H1 (cell line): ENCODE data around the gene TTBK1. TPM values are rescaled to one million over a fixed set of nuclear protein-coding genes. Genes with fewer than 3 reads are reported as not detected.
A peak's percentile ranks its signal among the peaks of the same experiment; 100 is the strongest.

Experiments
- CTCF ChIA-PET: fragments of 300-600 bp; sonication (Branson Sonifier 250); formaldehyde crosslinking; loops from one replicate; lab custom pipeline; 2021; ENCODE audit not compliant: partially characterized antibody; lab: Charles Lee
- POLR2A ChIA-PET: fragments of 300-600 bp; sonication (Branson Sonifier 250); formaldehyde crosslinking; loops from one replicate; lab custom pipeline; 2021; ENCODE audit warnings: inconsistent platforms; ENCODE audit not compliant: partially characterized antibody; lab: Charles Lee
- DNase-seq, 2 experiments: peaks; one replicate each; pipeline versions ENCODE4 v3.0.0 to v3.0.0-alpha.2; 2010 to 2022; ENCODE audit warnings: low spot score in 2 of 2, low read depth in 1 of 2, mixed read lengths in 1 of 2
- FAIRE-seq: peaks from 2 replicates; lab custom pipeline; 2011; peaks lifted over from hg19 to GRCh38; lab: Jason Lieb, UNC
- H2AFZ ChIP-seq: 2 replicates; pipeline ENCODE4 v1.8.1; 2012; ENCODE audit warnings: low read length, inconsistent platforms
- H2AK5ac ChIP-seq: 2 replicates; pipeline ENCODE4 v1.6.1; 2013; ENCODE audit warnings: low read depth, low read length
- H2BK120ac ChIP-seq: replicated peaks from 2 replicates; pipeline ENCODE3; 2013; ENCODE audit warnings: low read depth, low read length, inconsistent platforms
- H2BK12ac ChIP-seq: 2 replicates; pipeline ENCODE4 v1.6.1; 2013; ENCODE audit warnings: low read depth, low read length
- H2BK15ac ChIP-seq: 2 replicates; pipeline ENCODE4 v1.6.1; 2013; ENCODE audit warnings: low read length
- H2BK20ac ChIP-seq: 2 replicates; pipeline ENCODE4 v1.6.1; 2013; ENCODE audit warnings: low read length
- H2BK5ac ChIP-seq: 2 replicates; pipeline ENCODE4 v1.6.1; 2013; ENCODE audit warnings: low read depth, low read length
- H3K14ac ChIP-seq: 2 replicates; pipeline ENCODE4 v1.6.1; 2013; ENCODE audit warnings: inconsistent platforms; ENCODE audit not compliant: insufficient read length
- H3K18ac ChIP-seq: 2 replicates; pipeline ENCODE4 v1.6.1; 2013; ENCODE audit warnings: low read length; ENCODE audit errors: extremely low read depth
- H3K23ac ChIP-seq: 2 replicates; pipeline ENCODE4 v1.6.1; 2013; ENCODE audit warnings: inconsistent platforms; ENCODE audit not compliant: insufficient read length
- H3K23me2 ChIP-seq: 2 replicates; pipeline ENCODE4 v1.6.1; 2013; ENCODE audit warnings: low read depth, low read length
- H3K27ac ChIP-seq: 2 replicates; pipeline ENCODE4 v1.6.1; 2011; ENCODE audit warnings: low read depth, low read length, inconsistent platforms
- H3K27me3 ChIP-seq, 4 experiments: replicated peaks in 1 of 4; 1 replicate in 1 of 4; 2 replicates in 3 of 4; pipeline versions ENCODE4 v1.6.1 to v1.8.1; 2011 to 2013; ENCODE audit warnings: low read length in 3 of 4, mild to moderate bottlenecking in 3 of 4, inconsistent platforms in 2 of 4, mixed read lengths in 2 of 4, moderate library complexity in 1 of 4; ENCODE audit not compliant: control insufficient read depth in 3 of 4, insufficient read depth in 3 of 4; ENCODE audit errors: extremely low read depth in 1 of 4
- H3K36me3 ChIP-seq, 4 experiments: 2 replicates each; pipeline versions ENCODE4 v1.6.1 to v1.8.1; 2011 to 2013; ENCODE audit warnings: mild to moderate bottlenecking in 4 of 4, low read length in 3 of 4, moderate library complexity in 2 of 4, control low read depth in 1 of 4, inconsistent platforms in 1 of 4; ENCODE audit not compliant: insufficient read depth in 4 of 4, control insufficient read depth in 2 of 4
- H3K4ac ChIP-seq: replicated peaks from 2 replicates; pipeline ENCODE3; 2013; ENCODE audit warnings: low read length, low read depth, mixed read lengths, inconsistent platforms; ENCODE audit not compliant: insufficient read length
- H3K4me1 ChIP-seq, 4 experiments: replicated peaks in 1 of 4; 1 replicate in 1 of 4; 2 replicates in 3 of 4; pipeline versions ENCODE4 v1.6.1 to v1.8.1; 2011 to 2013; ENCODE audit warnings: low read length in 3 of 4, inconsistent platforms in 2 of 4, mixed read lengths in 1 of 4; ENCODE audit not compliant: insufficient read depth in 4 of 4, control insufficient read depth in 3 of 4
- H3K4me2 ChIP-seq, 2 experiments: 2 replicates each; pipeline versions ENCODE4 v1.6.1 to v1.8.1; 2011 to 2013; ENCODE audit warnings: low read depth in 2 of 2, low read length in 2 of 2, control low read depth in 1 of 2, inconsistent platforms in 1 of 2, mild to moderate bottlenecking in 1 of 2; ENCODE audit not compliant: insufficient read depth in 1 of 2
- H3K4me3 ChIP-seq, 4 experiments: fragments of 200-600, 300-600 bp in 1 of 4; sonication (generic), shearing (Covaris generic), sonication (Bioruptor Twin) in 1 of 4; 2 replicates each; pipeline versions ENCODE4 v1.5.1 to v1.8.1; 2011 to 2016; ENCODE audit warnings: low read length in 4 of 4, low read depth in 3 of 4, control low read depth in 2 of 4, inconsistent platforms in 2 of 4, mild to moderate bottlenecking in 2 of 4, mixed read lengths in 1 of 4, moderate library complexity in 1 of 4; ENCODE audit not compliant: insufficient read depth in 2 of 4; ENCODE audit errors: extremely low read depth in 1 of 4
- H3K56ac ChIP-seq: replicated peaks from 2 replicates; pipeline ENCODE3; 2013; ENCODE audit warnings: low read depth, mild to moderate bottlenecking, mixed read lengths, low read length, inconsistent platforms; ENCODE audit not compliant: insufficient read length
- H3K79me1 ChIP-seq: 2 replicates; pipeline ENCODE4 v1.6.1; 2013; ENCODE audit warnings: low read depth, low read length, control low read depth
- H3K79me2 ChIP-seq, 2 experiments: 2 replicates each; pipeline versions ENCODE4 v1.6.1 to v1.8.1; 2012 to 2013; ENCODE audit warnings: low read length in 2 of 2, mild to moderate bottlenecking in 2 of 2, inconsistent platforms in 1 of 2; ENCODE audit not compliant: insufficient read depth in 2 of 2, control insufficient read depth in 1 of 2
- H3K9ac ChIP-seq, 4 experiments: replicated peaks in 1 of 4; 1 replicate in 1 of 4; 2 replicates in 3 of 4; pipeline versions ENCODE4 v1.6.1 to v1.8.1; 2011 to 2013; ENCODE audit warnings: low read depth in 3 of 4, low read length in 3 of 4, control low read depth in 2 of 4, mild to moderate bottlenecking in 2 of 4, moderate library complexity in 2 of 4, inconsistent platforms in 1 of 4; ENCODE audit errors: extremely low read depth in 1 of 4
- H3K9me3 ChIP-seq, 2 experiments: 2 replicates each; pipeline versions ENCODE4 v1.6.1 to v1.8.1; 2012 to 2013; ENCODE audit warnings: mild to moderate bottlenecking in 2 of 2, moderate library complexity in 2 of 2, control low read depth in 1 of 2, inconsistent platforms in 1 of 2, low read depth in 1 of 2, low read length in 1 of 2, mixed read lengths in 1 of 2; ENCODE audit not compliant: insufficient read depth in 2 of 2
- H4K20me1 ChIP-seq, 2 experiments: replicated peaks in 1 of 2; 2 replicates each; pipeline versions ENCODE3 to v1.8.1; 2011 to 2013; ENCODE audit warnings: inconsistent platforms in 2 of 2, low read length in 2 of 2, mild to moderate bottlenecking in 1 of 2; ENCODE audit not compliant: insufficient read depth in 2 of 2, control insufficient read depth in 1 of 2
- H4K5ac ChIP-seq: 2 replicates; pipeline ENCODE4 v1.6.1; 2013; ENCODE audit warnings: low read length, low read depth, mixed read lengths, inconsistent platforms; ENCODE audit not compliant: insufficient read length
- H4K8ac ChIP-seq: 2 replicates; pipeline ENCODE4 v1.8.0; 2013; ENCODE audit warnings: mild to moderate bottlenecking, moderate library complexity, low read length, inconsistent platforms; ENCODE audit not compliant: insufficient read depth; ENCODE audit errors: extremely low read depth
- H4K91ac ChIP-seq: replicated peaks from 2 replicates; pipeline ENCODE3; 2013; ENCODE audit warnings: low read length, mixed read lengths, inconsistent platforms; ENCODE audit not compliant: insufficient read length
- ASH2L ChIP-seq: fragments of 200-600, 300-600 bp; sonication (generic); IDR thresholded peaks from one replicate; pipeline ENCODE4 v1.7.1; 2017; ENCODE audit warnings: low read length
- BACH1 ChIP-seq: IDR thresholded peaks from 2 replicates; pipeline ENCODE4 v1.6.1; 2012; ENCODE audit warnings: low read length, improper control_type of control experiment
- MAFK ChIP-seq: IDR thresholded peaks from 2 replicates; pipeline ENCODE4 v1.6.1; 2012; ENCODE audit warnings: low read depth, mild to moderate bottlenecking, improper control_type of control experiment, low read length
- RXRA ChIP-seq: IDR thresholded peaks from 2 replicates; pipeline ENCODE4 v1.6.1; 2011; ENCODE audit warnings: low read depth, mild to moderate bottlenecking, low read length, moderate library complexity; ENCODE audit not compliant: insufficient read depth
- YY1 ChIP-seq: IDR thresholded peaks from 2 replicates; pipeline ENCODE4 v1.6.1; 2011; ENCODE audit warnings: low read depth, mild to moderate bottlenecking, low read length
- WGBS, 2 experiments: shearing (Covaris generic) in 1 of 2; methylation state at CpG; one replicate each; pipeline versions ENCODE4 v1.1.6 to v1.1.7; 2013 to 2015; ENCODE audit warnings: low lambda C conversion rate in 2 of 2, mixed read lengths in 2 of 2, inconsistent platforms in 1 of 2, low coverage in 1 of 2, missing lambda C conversion rate in 1 of 2; ENCODE audit not compliant: insufficient replicate concordance in 2 of 2, insufficient coverage in 1 of 2, insufficient read length in 1 of 2; ENCODE audit errors: extremely low coverage in 1 of 2, missing lambda C conversion rate in 1 of 2; 5-methylcytosine and 5-hydroxymethylcytosine counted together
- polyA plus RNA-seq, 7 experiments: library from polyadenylated mRNA; depleted of rRNA in 3 of 7; stranded (reverse) in 5 of 7; unstranded in 2 of 7; fragments of >200 nt in 5 of 7; fragments of 200-250 nt in 2 of 7; gene quantifications; 1 replicate in 5 of 7; 2 replicates in 1 of 7; 4 replicates in 1 of 7; pipeline versions ENCODE4 v1.2.1 to v1.2.3, GENCODE V29; 2011 to 2013; ENCODE audit warnings: missing spikeins in 2 of 7, mixed read lengths in 2 of 7
- total RNA-seq: library from RNA; stranded (reverse); fragmentation: NEBNext Ultra II Directional; extraction: Animal tissue kit (Norgen Biotek cat#: 25700); gene quantifications from 2 replicates; pipeline ENCODE4 v1.2.1, GENCODE V29; 2021
- TF ChIP-seq, protein P1 (sequence below): IDR thresholded peaks from 2 replicates; pipeline ENCODE4 v1.6.1; 2011; ENCODE audit warnings: low read depth, mild to moderate bottlenecking, low read length; ENCODE audit not compliant: insufficient read depth

The TTBK1 gene
- total and polyA plus RNA-seq, 2 of the 8 experiments (the other 6 are each of a cell fraction or from before 2014, with no cell fraction given), result 0.53 to 1.6 TPM

- Histone ChIP-seq H3K4me1 (no peaks in the 10 kb centered on the region), H3K27me3 (peaks cover 0 to 2% (median 0%) of the 10 kb centered on the region in 4 experiments; a peak in 1 of 7 replicates), H2AK5ac (no peak overlapping the region), H3K4ac (no peak overlapping the region), H3K56ac (no peak overlapping the region), H4K20me1 (peaks cover 0 to 8% of the 10 kb centered on the region in 2 experiments), H3K27ac (no peak overlapping the region), H4K8ac (no peak overlapping the region), H2BK5ac (no peak overlapping the region), H4K5ac (no peak overlapping the region), H2BK120ac (no peak overlapping the region), H2BK20ac (no peak overlapping the region), H3K4me3 (no peak overlapping the region), H3K79me2 (no peaks in the 10 kb centered on the region), H2BK15ac (no peak overlapping the region), H3K14ac (no peak overlapping the region), H3K36me3 (no peaks in the 10 kb centered on the region; a peak in 1 of 8 replicates)
- POLR2A ChIA-PET, result interaction anchor here (0.9 to 5.7 kb wide), 8 partner anchors 9 to 115 kb away, joined by 3 to 45 read pairs (median 3); partner anchors contain the start of genes CRIP3 and CUL9
- no peak for FAIRE-seq
- 81% methylated on average over 5 of the region's 5 CpGs; no CpG with 5 or more reads in 1 of the 2 experiments for WGBS, 2 experiments
- TF ChIP-seq YY1, result no peak
- TF ChIP-seq, protein P1, sequence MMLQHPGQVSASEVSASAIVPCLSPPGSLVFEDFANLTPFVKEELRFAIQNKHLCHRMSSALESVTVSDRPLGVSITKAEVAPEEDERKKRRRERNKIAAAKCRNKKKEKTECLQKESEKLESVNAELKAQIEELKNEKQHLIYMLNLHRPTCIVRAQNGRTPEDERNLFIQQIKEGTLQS, result no peak
- peak; percentile 50; the same call in 1 of the 2 replicates for TF ChIP-seq BACH1
- no peak for TF ChIP-seq ASH2L
- peak; percentile 47; the same call in 1 of the 2 replicates for TF ChIP-seq MAFK
- no peak for TF ChIP-seq RXRA
- TF ChIP-seq, all 59 proteins: peak for 2
- Histone ChIP-seq H3K23ac (no peak overlapping the region), H3K9me3 (no peaks in the 10 kb centered on the region), H3K4me2 (no peak overlapping the region), H2BK12ac (no peak overlapping the region), H2AFZ (no peak overlapping the region; the same call in 1 of the 2 replicates), H3K23me2 (peaks cover 12% of the 10 kb centered on the region; the same call in 1 of the 2 replicates), H4K91ac (no peak overlapping the region), H3K9ac (no peak overlapping the region), H3K18ac (no peak overlapping the region), H3K79me1 (no peaks in the 10 kb centered on the region)
- CTCF ChIA-PET, result interaction anchor here (0.6 to 5.9 kb wide), 16 partner anchors 9 to 213 kb away, joined by 3 to 50 read pairs (median 8); partner anchors contain the start of genes CRIP3 and DNPH1
- DNase-seq, result no peak
Measured at GRCh38 chr6:43296780-43297497, 53.7 kb downstream of the TTBK1 start.
